Upper lobe of left lung (tissue), 6 donors: Measurements from ENCODE around the gene COL27A1. TPM values are rescaled to one million over a fixed set of nuclear protein-coding genes. Genes with fewer than 3 reads are reported as not detected.
"Not testable (repeated sequence)": the region's sequence is repeated elsewhere in the genome, so short reads cannot be mapped to it uniquely, and the experiment has no call there.

Experiments used
- ATAC-seq, 2 donors: fragments of 200-7000 bp; cut with Tn5 transposase; one replicate each; pipeline ENCODE4 v1.9.1; 2022; ENCODE audit warnings: mild to moderate bottlenecking in 2 of 2, moderate library complexity in 2 of 2; ENCODE audit not compliant: low FRiP score in 2 of 2
- DNase-seq, 2 donors: peaks; one replicate each; pipeline ENCODE4 v3.0.0-alpha.2; 2019 to 2020
- H3K27ac ChIP-seq, 4 donors: fragments of 200-600 bp; sonication (generic); one replicate each; pipeline ENCODE4 v1.5.1; 2016 to 2019
- H3K27me3 ChIP-seq, 4 donors: fragments of 200-600 bp; sonication (generic); one replicate each; pipeline ENCODE4 v1.5.1; 2017 to 2019
- H3K36me3 ChIP-seq, 4 donors: fragments of 200-600 bp; sonication (generic); one replicate each; pipeline ENCODE4 v1.5.1; 2016 to 2019
- H3K4me1 ChIP-seq, 4 donors: fragments of 200-600 bp; sonication (generic); one replicate each; pipeline ENCODE4 v1.5.1; 2018 to 2019
- H3K4me3 ChIP-seq, 4 donors: fragments of 200-600 bp; sonication (generic); one replicate each; pipeline ENCODE4 v1.5.1; 2017 to 2019; ENCODE audit warnings: mild to moderate bottlenecking in 2 of 4, moderate library complexity in 1 of 4
- H3K9me3 ChIP-seq, 4 donors: fragments of 200-600 bp; sonication (generic); one replicate each; pipeline ENCODE4 v1.5.1; 2018 to 2019
- EP300 ChIP-seq, 4 donors: sonication (generic); formaldehyde crosslinking; IDR thresholded peaks; one replicate each; pipeline ENCODE4 v1.5.1; 2017; ENCODE audit warnings: antibody characterized with exemption in 4 of 4, control low read depth in 2 of 4
- POLR2A ChIP-seq, 4 donors: fragments of 450-650 bp; IDR thresholded peaks; one replicate each; pipeline ENCODE4 v1.5.1; 2016 to 2017; ENCODE audit warnings: antibody characterized with exemption in 4 of 4, mild to moderate bottlenecking in 2 of 4
- POLR2AphosphoS5 ChIP-seq, 2 donors: sonication (generic); formaldehyde crosslinking; IDR thresholded peaks; one replicate each; pipeline ENCODE4 v1.5.1; 2017; ENCODE audit warnings: antibody characterized with exemption in 2 of 2
- WGBS, 2 donors: methylation state at CpG; one replicate each; pipeline ENCODE4 v1.1.5; 2017 to 2018; 5-methylcytosine and 5-hydroxymethylcytosine counted together
- total RNA-seq, 6 donors: library from RNA; depleted of rRNA in 4 of 6; stranded (reverse); fragments of >200 nt in 4 of 6; gene quantifications; one replicate each; pipeline versions ENCODE4 v1.1.0 to v1.2.1, GENCODE V29; 2016 to 2021
- TF ChIP-seq, protein P1 (sequence below), 6 experiments: fragments of 450-650 bp in 4 of 6; fragments of 200-600 bp in 2 of 6; sonication (generic) in 2 of 6; IDR thresholded peaks; one replicate each; pipeline ENCODE4 v1.5.1; 2016 to 2019; ENCODE audit warnings: antibody characterized with exemption in 6 of 6
- donor health status: DM: no; HTN: no; CAD: no; lungs with moderate emphysema.
- donor health status: DM: no; HTN: yes; CAD: no; lungs with severe emphysema.

COL27A1 gene
- total RNA-seq, 6 donors from 2014 or later = 4.0 to 55.5 (median 9.2) TPM

DNA sequence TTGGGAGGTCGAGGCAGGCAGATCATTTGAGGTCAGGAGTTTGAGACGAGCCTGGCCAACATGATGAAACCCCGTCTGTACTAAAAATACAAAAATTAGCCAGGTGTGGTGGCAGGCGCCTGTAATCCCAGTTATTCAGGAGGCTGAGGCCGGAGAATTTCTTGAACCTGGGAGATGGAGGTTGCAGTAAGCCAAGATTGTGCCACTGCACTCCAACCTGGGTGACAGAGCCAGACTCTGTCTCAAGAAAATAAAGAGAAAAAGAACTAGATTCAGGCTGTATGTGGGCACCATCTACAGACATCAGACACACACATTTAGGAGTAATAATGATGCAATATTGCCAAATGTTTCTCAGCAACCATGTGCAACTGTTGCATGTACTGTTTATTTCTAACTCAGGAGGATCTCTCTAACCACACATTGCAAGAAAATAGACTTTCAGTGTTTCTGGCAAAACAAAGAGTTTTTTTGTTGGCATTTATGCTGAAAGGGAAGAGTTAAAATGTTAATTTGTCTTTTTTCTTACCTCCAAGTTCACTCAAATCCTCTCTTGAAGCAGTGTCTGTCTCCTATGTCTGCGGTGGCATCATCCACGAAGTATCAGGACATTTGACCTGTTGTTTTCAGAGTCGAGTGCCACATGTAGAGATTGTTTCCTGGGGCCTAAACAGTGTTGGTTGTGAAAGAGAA lies 162.5 kb downstream of the COL27A1 start:
- no peaks in the 10 kb centered on the region for H3K36me3 ChIP-seq
- no peaks in the 10 kb centered on the region for H3K9me3 ChIP-seq
- DNase-seq (peak in 1 of 2 donors; percentile 15), ATAC-seq (no peak)
- no peaks in the 10 kb centered on the region for H3K27me3 ChIP-seq
- H3K4me3 ChIP-seq = no peak overlapping the region
- TF ChIP-seq, protein P1, sequence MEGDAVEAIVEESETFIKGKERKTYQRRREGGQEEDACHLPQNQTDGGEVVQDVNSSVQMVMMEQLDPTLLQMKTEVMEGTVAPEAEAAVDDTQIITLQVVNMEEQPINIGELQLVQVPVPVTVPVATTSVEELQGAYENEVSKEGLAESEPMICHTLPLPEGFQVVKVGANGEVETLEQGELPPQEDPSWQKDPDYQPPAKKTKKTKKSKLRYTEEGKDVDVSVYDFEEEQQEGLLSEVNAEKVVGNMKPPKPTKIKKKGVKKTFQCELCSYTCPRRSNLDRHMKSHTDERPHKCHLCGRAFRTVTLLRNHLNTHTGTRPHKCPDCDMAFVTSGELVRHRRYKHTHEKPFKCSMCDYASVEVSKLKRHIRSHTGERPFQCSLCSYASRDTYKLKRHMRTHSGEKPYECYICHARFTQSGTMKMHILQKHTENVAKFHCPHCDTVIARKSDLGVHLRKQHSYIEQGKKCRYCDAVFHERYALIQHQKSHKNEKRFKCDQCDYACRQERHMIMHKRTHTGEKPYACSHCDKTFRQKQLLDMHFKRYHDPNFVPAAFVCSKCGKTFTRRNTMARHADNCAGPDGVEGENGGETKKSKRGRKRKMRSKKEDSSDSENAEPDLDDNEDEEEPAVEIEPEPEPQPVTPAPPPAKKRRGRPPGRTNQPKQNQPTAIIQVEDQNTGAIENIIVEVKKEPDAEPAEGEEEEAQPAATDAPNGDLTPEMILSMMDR (IDR thresholded peaks at IDR 0.05) = no peak
- TF ChIP-seq POLR2AphosphoS5 (IDR thresholded peaks at IDR 0.05) (peak in 1 of 2 donors; percentile 70), EP300 (IDR thresholded peaks at IDR 0.05) (no peak)
- WGBS, 2 donors = 78 to 83% methylated on average over 8 of the region's 8 CpGs
- peak overlapping the region in 2 of 4 donors; percentile 30 to 65 for H3K27ac ChIP-seq
- peaks cover 0 to 17% (median 8%) of the 10 kb centered on the region in 4 donors for H3K4me1 ChIP-seq

DNA sequence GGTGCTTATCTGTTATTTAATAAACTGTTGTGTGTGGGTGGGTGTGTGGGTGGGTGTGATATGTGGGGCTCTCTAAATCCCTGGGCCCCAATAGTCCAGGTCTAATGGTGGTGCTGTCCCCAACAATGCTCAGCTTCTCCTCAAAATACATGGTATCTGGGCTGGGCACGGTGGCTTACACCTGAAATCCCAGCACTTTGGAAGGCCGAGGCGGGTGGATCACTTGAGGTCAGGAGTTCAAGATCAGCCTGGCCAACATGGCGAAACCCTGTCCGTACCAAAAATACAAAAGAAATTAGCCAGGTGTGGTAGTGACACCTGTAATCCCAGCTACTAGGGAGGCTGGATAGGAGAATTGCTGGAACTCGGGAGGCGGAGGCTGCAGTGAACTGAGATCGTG lies 163.1 kb downstream of the COL27A1 start:
- Histone ChIP-seq H3K4me1 (peaks cover 0 to 17% (median 8%) of the 10 kb centered on the region in 4 donors), H3K27ac (peak overlapping the region in 2 of 4 donors; percentile 30 to 65), H3K9me3 (no peaks in the 10 kb centered on the region), H3K4me3 (no peak overlapping the region), H3K36me3 (no peaks in the 10 kb centered on the region), H3K27me3 (no peaks in the 10 kb centered on the region)
- TF ChIP-seq, protein P1 (IDR thresholded peaks at IDR 0.05) = no peak
- TF ChIP-seq POLR2A (IDR thresholded peaks at IDR 0.05) (no peak), POLR2AphosphoS5 (IDR thresholded peaks at IDR 0.05) (no peak), EP300 (IDR thresholded peaks at IDR 0.05) (no peak)
- no peak for ATAC-seq
- peak in 1 of 2 donors; percentile 10 for DNase-seq
- WGBS, 2 donors = 85 to 95% methylated on average over 6 of the region's 8 CpGs

DNA sequence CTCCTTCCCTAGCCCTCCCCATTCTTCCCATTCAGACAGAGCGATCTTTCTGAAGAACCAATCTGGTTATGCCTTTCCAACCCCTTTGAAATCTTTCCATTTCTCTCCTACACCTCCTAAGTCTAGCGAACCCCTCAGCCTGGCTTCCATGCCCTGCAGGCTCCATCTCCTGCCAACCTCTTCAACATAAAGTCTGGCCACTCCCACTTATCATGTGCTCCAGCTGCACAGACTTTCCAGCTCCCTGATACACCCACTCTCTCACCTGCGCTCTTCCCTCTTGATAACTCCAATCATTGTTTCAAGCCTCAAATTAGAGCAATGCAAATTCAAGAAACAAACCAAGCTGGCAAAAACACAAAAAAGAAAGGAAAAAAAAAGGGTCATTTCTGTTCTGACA lies 163.8 kb downstream of the COL27A1 start:
- H3K9me3 ChIP-seq = no peaks in the 10 kb centered on the region
- H3K27ac ChIP-seq = no peak overlapping the region
- TF ChIP-seq POLR2AphosphoS5 (IDR thresholded peaks at IDR 0.05) (no peak), EP300 (IDR thresholded peaks at IDR 0.05) (no peak), POLR2A (IDR thresholded peaks at IDR 0.05) (no peak)
- TF ChIP-seq, protein P1 (IDR thresholded peaks at IDR 0.05) = no peak
- WGBS, 2 donors = 64 to 76% methylated on average over 3 of the region's 3 CpGs
- ATAC-seq (no peak), DNase-seq (peak in 1 of 2 donors; percentile 31)
- no peak overlapping the region for H3K4me3 ChIP-seq
- H3K4me1 ChIP-seq = peaks cover 0 to 17% (median 8%) of the 10 kb centered on the region in 4 donors
- H3K36me3 ChIP-seq = no peaks in the 10 kb centered on the region
- no peaks in the 10 kb centered on the region for H3K27me3 ChIP-seq

DNA sequence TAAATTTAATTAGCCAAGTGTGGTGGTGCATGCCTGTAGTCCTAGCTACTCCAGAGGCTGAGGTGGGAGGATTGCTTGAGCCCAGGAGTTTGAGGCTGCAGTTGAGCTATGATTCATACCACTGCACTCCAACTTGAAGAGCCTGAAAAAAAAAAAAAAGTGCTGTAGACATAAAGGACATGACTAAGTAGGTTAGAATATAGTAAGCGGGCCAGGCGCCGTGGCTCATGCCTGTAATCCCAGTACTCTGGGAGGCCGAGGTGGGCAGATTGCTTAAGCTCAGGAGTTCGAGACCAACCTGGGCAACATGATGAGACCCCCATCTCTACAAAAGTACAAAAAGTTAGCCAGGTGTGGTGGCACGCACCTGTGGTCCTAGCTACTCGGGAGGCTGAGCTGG lies 165.4 kb downstream of the COL27A1 start:
- peak in 1 of 2 donors; percentile 57 for DNase-seq
- peaks cover 0 to 10% (median 4%) of the 10 kb centered on the region in 4 donors for H3K4me1 ChIP-seq
- H3K4me3 ChIP-seq, H3K27ac ChIP-seq, H3K36me3 ChIP-seq, H3K9me3 ChIP-seq, ATAC-seq, H3K27me3 ChIP-seq: not testable (repeated sequence)
- WGBS, 2 donors = 88 to 90% methylated on average over 7 of the region's 7 CpGs

- ATAC-seq = no peak
- Histone ChIP-seq H3K27me3 (no peaks in the 10 kb centered on the region), H3K27ac (no peak overlapping the region), H3K9me3 (no peaks in the 10 kb centered on the region), H3K4me1 (peaks cover 0 to 8% (median 4%) of the 10 kb centered on the region in 4 donors), H3K4me3 (no peak overlapping the region), H3K36me3 (no peaks in the 10 kb centered on the region)
- 73 to 90% methylated on average over 8 of the region's 8 CpGs for WGBS, 2 donors
- DNase-seq = no peak
- TF ChIP-seq POLR2AphosphoS5 (IDR thresholded peaks at IDR 0.05) (no peak), EP300 (IDR thresholded peaks at IDR 0.05) (no peak), POLR2A (IDR thresholded peaks at IDR 0.05) (no peak)
- TF ChIP-seq, protein P1 (IDR thresholded peaks at IDR 0.05) = no peak
Observed at GRCh38 chr9:114321759-114322158, 166.4 kb downstream of the COL27A1 start.

DNA sequence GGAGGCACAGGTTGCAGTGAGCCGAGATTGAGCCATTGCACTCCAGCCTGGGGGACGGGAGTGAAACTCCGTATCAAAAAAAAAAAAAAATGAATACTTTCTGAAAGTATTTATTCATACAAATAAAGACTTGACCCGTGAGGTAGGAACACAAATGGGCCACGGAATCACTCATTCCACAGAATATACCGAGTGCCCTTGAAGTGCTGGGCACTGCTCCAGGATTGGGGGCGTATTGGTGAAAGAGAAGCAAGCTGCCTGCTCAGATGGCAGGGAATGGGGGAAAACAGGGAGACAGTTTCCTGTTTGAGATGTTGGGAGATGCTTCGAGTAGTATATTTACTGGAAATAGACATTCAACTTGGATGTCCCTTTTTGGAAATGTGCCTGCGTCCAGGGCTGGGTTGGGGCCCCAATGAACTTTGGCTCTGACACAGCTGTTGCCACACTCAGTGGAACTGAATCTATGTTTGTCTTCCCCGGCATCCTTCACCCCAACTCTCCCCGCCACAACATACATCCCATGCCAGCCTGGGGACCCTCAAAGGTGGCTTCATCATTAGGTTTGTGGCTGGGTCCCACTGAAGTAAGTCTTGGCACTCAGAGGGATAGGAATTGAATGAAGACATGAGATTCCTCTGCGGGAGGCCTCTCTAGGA lies 167.0 kb downstream of the COL27A1 start:
- not testable (repeated sequence) for DNase-seq, H3K27me3 ChIP-seq, H3K4me3 ChIP-seq, H3K4me1 ChIP-seq, H3K36me3 ChIP-seq, H3K9me3 ChIP-seq, ATAC-seq, H3K27ac ChIP-seq
- WGBS, 2 donors = 46 to 59% methylated on average over 11 of the region's 12 CpGs

- not testable (repeated sequence) for H3K36me3 ChIP-seq, H3K4me3 ChIP-seq, H3K27ac ChIP-seq, H3K9me3 ChIP-seq, DNase-seq, H3K27me3 ChIP-seq, H3K4me1 ChIP-seq
- WGBS, 2 donors = 76 to 100% methylated on average over 2 to 5 of the region's 15 CpGs
- ATAC-seq = peak; percentile 39 to 83
Observed at GRCh38 chr9:114322831-114323531, 167.6 kb downstream of the COL27A1 start, which contains the start of gene ORM1. ORM1 (plus strand) TSS chr9:114323098; CDS start chr9:114323134, 36 bp downstream.
